Prostate gland (tissue), 2 donors: ENCODE measurements around the gene TFR2.

ENCODE experiments used
- POLR2AphosphoS5 ChIP-seq: sonication (generic); formaldehyde crosslinking; IDR thresholded peaks from one replicate; pipeline ENCODE4 v1.6.1; 2017; ENCODE audit warnings: antibody characterized with exemption
- TF ChIP-seq, protein P1 (sequence below), 4 experiments: fragments of 200-600 bp in 2 of 4; fragments of 450-650 bp in 2 of 4; sonication (generic) in 2 of 4; IDR thresholded peaks; 1 replicate in 3 of 4; 2 replicates in 1 of 4; pipeline ENCODE4 v1.5.1; 2016 to 2019; ENCODE audit warnings: antibody characterized with exemption in 4 of 4, mild to moderate bottlenecking in 2 of 4, moderate library complexity in 2 of 4

DNA sequence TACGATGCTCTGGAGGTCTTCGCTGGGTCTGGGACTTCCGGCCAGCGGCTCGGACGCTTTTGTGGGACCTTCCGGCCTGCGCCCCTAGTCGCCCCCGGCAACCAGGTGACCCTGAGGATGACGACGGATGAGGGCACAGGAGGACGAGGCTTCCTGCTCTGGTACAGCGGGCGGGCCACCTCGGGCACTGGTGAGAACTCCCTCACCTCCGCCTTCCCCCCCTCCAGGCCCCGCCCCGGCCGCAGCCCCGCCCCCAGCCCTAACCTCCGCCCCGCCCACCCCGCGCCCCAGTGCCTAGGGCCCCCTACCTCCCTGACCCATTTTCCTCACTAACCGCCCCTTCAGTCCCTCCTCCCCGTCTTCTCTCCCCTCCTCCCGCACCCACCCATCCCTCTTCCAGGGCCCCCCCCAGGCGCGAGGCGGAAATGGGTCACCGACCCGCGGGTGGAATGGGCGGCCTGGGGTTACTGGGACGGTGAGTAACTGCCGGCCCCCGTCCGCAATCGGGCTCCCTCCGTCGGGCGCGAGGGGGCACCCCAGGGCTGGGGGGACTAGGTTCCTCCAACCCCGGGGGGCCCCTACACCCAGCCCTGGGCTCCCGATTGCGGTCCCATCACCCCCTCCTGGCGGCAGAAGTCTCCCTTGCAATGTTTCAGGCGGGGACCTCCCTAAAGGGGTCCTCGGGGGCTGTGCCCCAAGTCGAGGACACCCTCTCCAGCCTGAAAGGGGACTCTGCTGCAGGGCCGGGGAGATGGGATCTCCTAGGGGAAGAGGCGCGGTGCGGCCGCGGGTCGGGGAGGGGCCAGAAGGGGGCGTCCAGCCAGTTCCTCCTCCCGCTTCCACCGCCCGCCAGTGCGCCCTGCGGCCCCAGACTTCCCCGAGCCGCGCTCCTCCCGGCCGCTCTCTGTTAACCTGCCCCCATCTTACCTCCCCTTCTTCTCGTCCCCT is 37.0 kb downstream of the TFR2 start:
- TF ChIP-seq, protein P1, sequence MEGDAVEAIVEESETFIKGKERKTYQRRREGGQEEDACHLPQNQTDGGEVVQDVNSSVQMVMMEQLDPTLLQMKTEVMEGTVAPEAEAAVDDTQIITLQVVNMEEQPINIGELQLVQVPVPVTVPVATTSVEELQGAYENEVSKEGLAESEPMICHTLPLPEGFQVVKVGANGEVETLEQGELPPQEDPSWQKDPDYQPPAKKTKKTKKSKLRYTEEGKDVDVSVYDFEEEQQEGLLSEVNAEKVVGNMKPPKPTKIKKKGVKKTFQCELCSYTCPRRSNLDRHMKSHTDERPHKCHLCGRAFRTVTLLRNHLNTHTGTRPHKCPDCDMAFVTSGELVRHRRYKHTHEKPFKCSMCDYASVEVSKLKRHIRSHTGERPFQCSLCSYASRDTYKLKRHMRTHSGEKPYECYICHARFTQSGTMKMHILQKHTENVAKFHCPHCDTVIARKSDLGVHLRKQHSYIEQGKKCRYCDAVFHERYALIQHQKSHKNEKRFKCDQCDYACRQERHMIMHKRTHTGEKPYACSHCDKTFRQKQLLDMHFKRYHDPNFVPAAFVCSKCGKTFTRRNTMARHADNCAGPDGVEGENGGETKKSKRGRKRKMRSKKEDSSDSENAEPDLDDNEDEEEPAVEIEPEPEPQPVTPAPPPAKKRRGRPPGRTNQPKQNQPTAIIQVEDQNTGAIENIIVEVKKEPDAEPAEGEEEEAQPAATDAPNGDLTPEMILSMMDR (IDR thresholded peaks at IDR 0.05) = peak; percentile 33 to 59 (median 48)
- TF ChIP-seq POLR2AphosphoS5 = peak; percentile 9
